DOHH2 (cell line): Measurements from ENCODE around the gene TMEM256.

ENCODE experiments used
- CTCF ChIP-seq: fragments of 200-600 bp; sonication (generic); IDR thresholded peaks from one replicate; pipeline ENCODE4 v1.5.1; 2014; ENCODE audit warnings: antibody characterized with exemption, mild to moderate bottlenecking, low read depth, low read length; ENCODE audit not compliant: poor library complexity, severe bottlenecking
- EZH2phosphoT487 ChIP-seq: fragments of 200-600 bp; sonication (generic); IDR thresholded peaks from 2 replicates; pipeline ENCODE4 v1.6.1; 2017; ENCODE audit warnings: borderline replicate concordance, mild to moderate bottlenecking, antibody characterized with exemption, low read length, moderate library complexity, mixed read lengths

GRCh38 chr17:7391307-7391706 lies 12.6 kb downstream of the TMEM256 start:
- TF ChIP-seq CTCF: no peak
- TF ChIP-seq EZH2phosphoT487: no peak
